Thymus (tissue), 11 donors: Measurements from ENCODE around the gene SHROOM3. TPM values are rescaled to one million over a fixed set of nuclear protein-coding genes. Genes with fewer than 3 reads are reported as not detected.

Experiments used
- DNase-seq, 9 donors: peaks; one replicate each; pipeline ENCODE4 v3.0.0-alpha.2; 2013; ENCODE audit warnings: low spot score in 9 of 9, low read depth in 6 of 9, missing footprints in 1 of 9
- H3K27ac ChIP-seq, 2 donors: one replicate each; pipeline ENCODE4 v1.5.1; 2013; ENCODE audit warnings: control low read depth in 1 of 2, low read depth in 1 of 2, low read length in 1 of 2, mild to moderate bottlenecking in 1 of 2, moderate library complexity in 1 of 2
- H3K27me3 ChIP-seq, 2 donors: one replicate each; pipeline ENCODE4 v1.5.1; 2013; ENCODE audit warnings: low read length in 1 of 2; ENCODE audit not compliant: control insufficient read depth in 2 of 2, insufficient read depth in 1 of 2
- H3K36me3 ChIP-seq, 2 donors: one replicate each; pipeline ENCODE4 v1.5.1; 2013; ENCODE audit warnings: low read length in 1 of 2, mild to moderate bottlenecking in 1 of 2, moderate library complexity in 1 of 2; ENCODE audit not compliant: control insufficient read depth in 2 of 2, insufficient read depth in 2 of 2
- H3K4me1 ChIP-seq, 2 donors: one replicate each; pipeline ENCODE4 v1.5.1; 2013; ENCODE audit warnings: low read length in 2 of 2; ENCODE audit not compliant: control insufficient read depth in 2 of 2, insufficient read depth in 2 of 2
- H3K4me3 ChIP-seq, 2 donors: one replicate each; pipeline ENCODE4 v1.5.1; 2013; ENCODE audit warnings: low read length in 2 of 2, control low read depth in 1 of 2, mild to moderate bottlenecking in 1 of 2
- H3K9me3 ChIP-seq, 2 donors: one replicate each; pipeline ENCODE4 v1.5.1; 2013; ENCODE audit warnings: low read length in 1 of 2, mild to moderate bottlenecking in 1 of 2; ENCODE audit not compliant: control insufficient read depth in 2 of 2, insufficient read depth in 1 of 2
- WGBS: extraction: QIAGEN DNeasy Blood & Tissue Kit; methylation state at CpG from one replicate; pipeline ENCODE4 v1.1.7; 2013; 5-methylcytosine and 5-hydroxymethylcytosine counted together
- polyA plus RNA-seq: library from polyadenylated mRNA; stranded (reverse); fragments of 200-250 nt; gene quantifications from one replicate; pipeline ENCODE4 v1.2.3, GENCODE V29; 2013
- total RNA-seq: library from RNA; stranded (reverse); fragments of 120-200 nt; gene quantifications from one replicate; pipeline ENCODE4 v1.2.4, GENCODE V29; 2013
- donor health status: healthy.

SHROOM3 gene
- total and polyA plus RNA-seq, 2 donors, result 1.2 to 1.7 TPM

DNA sequence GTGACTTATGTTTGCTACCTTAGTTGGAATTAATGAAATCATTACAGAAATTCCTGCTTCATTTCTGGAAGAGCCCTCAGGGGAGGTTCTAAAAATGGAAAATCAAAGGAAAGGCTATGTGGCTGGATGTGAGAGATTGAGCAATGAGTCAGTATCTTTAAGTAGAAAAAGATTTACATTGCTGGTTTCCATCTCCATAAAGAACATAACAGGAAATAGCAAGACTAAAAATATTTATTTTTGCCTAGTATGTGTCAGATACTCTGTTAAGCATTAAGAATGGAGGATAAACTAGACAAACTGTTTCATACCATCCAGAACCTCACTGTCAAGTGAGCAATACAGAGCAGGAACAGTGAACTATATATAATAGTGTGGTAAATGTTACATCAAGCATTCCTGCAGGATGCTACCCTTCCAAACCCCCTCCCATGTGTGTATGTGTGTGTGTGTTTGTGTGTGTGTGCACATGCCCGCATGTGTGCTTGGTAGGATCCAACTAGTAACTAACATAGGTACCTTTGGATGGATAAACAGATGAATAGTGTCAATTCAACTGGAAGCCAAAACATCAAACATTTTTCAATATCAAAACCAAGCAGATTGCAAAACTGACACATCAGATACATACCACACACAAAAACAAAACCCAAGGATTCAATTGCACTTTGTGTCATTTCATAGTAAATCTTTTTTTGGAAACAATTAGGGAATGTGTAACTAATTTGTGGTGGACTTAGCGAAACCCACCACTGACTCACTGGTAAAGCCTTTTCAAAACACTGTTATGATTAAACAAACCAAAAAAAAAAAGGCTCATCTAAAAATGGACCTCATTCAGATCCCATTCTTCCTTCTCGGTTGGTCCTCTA is 223.4 kb downstream of the SHROOM3 start:
- Histone ChIP-seq H3K27ac (no peak overlapping the region), H3K27me3 (no peaks in the 10 kb centered on the region), H3K36me3 (no peaks in the 10 kb centered on the region), H3K9me3 (no peaks in the 10 kb centered on the region), H3K4me3 (no peak overlapping the region), H3K4me1 (no peaks in the 10 kb centered on the region)
- no peak for DNase-seq
- 97% methylated on average over 3 of the region's 3 CpGs for WGBS

DNA sequence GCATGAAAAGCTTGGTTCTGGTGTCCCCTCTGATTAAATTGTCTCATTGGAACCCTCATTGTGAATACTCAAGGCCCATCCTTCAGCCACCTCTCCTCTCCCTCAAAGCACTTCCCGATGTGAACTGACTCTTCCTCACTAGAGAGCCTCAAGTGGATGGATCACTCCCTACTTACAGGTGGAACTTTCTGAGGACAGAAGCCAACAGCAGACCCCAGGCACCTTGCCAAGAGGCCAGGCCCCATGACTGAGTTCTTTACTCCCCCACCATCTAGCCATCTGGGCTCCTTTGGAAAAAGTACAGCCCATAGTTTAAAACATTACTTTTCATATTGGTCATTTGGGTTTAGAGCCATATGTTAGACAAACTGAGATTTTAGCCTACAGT is 224.1 kb downstream of the SHROOM3 start:
- no peak overlapping the region for H3K4me3 ChIP-seq
- no peaks in the 10 kb centered on the region for H3K9me3 ChIP-seq
- no peaks in the 10 kb centered on the region for H3K36me3 ChIP-seq
- H3K27me3 ChIP-seq, result no peaks in the 10 kb centered on the region
- H3K4me1 ChIP-seq, result no peaks in the 10 kb centered on the region
- WGBS, result 100% methylated on average over 1 of the region's 1 CpG
- H3K27ac ChIP-seq, result no peak overlapping the region
- DNase-seq, result no peak

DNA sequence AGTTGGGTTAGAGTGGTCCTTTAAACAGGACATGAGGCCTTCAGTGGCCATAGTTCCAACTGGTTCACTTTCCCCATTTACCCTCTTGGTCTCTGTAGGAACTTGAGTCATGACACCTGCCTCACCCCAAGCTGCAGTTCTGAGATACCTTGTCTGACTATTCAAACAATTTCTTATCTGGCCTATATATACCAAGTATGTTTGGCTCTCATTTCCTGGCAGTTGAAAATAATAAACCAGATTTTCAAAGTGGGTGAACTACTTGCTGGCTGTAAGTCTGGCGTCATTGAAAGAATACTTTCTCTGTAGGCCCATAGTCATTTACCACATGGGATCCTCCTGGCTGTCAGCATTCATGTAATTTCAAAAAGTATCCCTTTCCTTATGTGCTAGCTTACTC is 228.8 kb downstream of the SHROOM3 start:
- Histone ChIP-seq H3K4me1 (no peaks in the 10 kb centered on the region), H3K27ac (no peak overlapping the region), H3K9me3 (no peaks in the 10 kb centered on the region), H3K36me3 (no peaks in the 10 kb centered on the region), H3K27me3 (no peaks in the 10 kb centered on the region), H3K4me3 (no peak overlapping the region)
- 95% methylated on average over 1 of the region's 1 CpG for WGBS
- DNase-seq, result no peak

DNA sequence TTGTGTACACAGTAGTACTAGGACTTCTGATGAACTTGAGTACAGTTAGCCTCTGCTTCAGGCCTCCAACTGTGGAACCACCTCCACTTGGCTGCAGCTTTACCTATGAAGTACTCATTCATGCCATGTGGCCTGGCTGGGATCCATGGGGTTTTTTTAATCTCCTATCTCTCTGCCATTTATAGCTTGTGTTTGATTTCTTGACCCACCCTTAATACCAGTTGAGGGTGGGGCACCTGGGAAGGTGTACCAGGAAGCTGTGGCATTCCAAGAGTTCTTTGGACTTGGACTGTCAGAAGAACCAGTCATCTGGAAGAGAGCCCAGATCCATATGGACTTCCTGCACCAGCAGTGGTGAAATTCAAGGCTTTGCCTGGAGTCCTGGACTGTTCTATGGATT is 230.1 kb downstream of the SHROOM3 start:
- no peaks in the 10 kb centered on the region for H3K27me3 ChIP-seq
- H3K9me3 ChIP-seq, result no peaks in the 10 kb centered on the region
- DNase-seq, result no peak
- no peaks in the 10 kb centered on the region for H3K4me1 ChIP-seq
- no peak overlapping the region for H3K27ac ChIP-seq
- H3K36me3 ChIP-seq, result no peaks in the 10 kb centered on the region
- H3K4me3 ChIP-seq, result no peak overlapping the region

DNA sequence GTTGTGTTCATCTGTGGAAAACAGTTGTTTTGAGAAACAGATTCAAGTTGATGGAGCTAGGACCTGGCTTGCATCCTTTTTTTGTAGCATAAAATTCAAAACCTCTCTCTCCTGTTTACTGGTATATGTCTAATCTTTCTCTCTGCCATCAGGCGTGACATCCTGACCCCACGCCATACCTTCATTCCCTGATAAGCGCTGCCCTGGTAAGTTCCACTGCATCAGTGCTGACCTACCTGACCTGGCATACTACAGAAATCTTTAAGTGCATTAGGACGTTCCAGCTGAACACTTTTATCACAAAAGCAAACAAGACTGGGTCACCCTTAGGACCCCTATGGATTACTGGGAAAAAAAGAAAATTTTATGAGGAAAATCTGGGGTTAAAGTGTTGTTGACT is 230.7 kb downstream of the SHROOM3 start:
- no peak overlapping the region for H3K27ac ChIP-seq
- no peak for DNase-seq
- no peaks in the 10 kb centered on the region for H3K27me3 ChIP-seq
- 97% methylated on average over 4 of the region's 4 CpGs for WGBS
- no peaks in the 10 kb centered on the region for H3K9me3 ChIP-seq
- H3K4me1 ChIP-seq, result no peaks in the 10 kb centered on the region
- no peak overlapping the region for H3K4me3 ChIP-seq
- no peaks in the 10 kb centered on the region for H3K36me3 ChIP-seq

DNA sequence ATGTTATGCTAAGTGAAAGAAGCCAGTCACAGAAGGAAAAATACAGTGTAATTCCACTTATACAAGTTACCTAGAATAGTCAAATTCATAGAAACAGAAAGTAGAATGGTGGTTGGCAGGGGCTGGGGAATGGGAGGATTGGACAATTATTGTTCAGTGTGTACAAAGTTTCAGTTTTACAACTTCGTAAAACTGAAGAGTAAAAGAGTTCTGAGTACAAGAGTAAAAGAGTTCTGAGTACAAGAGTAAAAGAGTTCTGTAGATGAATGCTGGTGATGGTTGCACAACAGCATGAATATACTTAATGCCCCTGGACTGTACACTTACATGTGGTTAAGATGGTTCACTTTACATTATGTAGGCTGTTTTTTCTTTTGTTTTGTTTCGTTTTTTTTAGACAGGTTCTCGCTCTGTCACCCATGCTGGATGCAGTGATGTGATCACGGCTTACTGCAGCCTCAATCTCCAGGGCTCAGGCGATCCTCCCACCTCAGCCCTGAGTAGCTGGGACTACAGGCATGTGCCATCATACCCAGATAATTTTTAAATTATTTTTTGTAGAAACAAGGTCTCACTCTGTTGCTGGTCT is 232.0 kb downstream of the SHROOM3 start:
- Histone ChIP-seq H3K4me1 (no peaks in the 10 kb centered on the region), H3K4me3 (no peak overlapping the region), H3K9me3 (no peaks in the 10 kb centered on the region), H3K36me3 (no peaks in the 10 kb centered on the region), H3K27ac (no peak overlapping the region), H3K27me3 (no peaks in the 10 kb centered on the region)
- DNase-seq, result no peak
- 93% methylated on average over 5 of the region's 5 CpGs for WGBS

DNA sequence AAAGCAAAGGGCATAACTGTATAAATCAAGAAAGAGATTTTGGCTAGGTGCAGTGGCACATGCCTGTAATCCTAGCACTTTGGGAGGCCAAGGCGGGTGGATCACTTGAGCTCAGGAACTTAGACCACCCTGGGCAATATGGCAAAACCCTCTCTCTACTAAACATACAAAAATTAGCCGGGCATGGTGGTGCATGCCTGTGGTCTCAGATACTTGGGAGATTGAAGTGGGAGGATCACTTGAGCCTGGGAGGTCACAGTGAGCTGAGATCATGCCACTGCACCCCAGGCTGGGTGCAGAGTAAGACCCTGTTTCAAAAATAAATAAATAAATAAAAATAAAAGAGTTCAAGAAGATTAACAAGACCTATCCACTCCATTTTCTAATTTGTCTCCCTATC is 235.6 kb downstream of the SHROOM3 start:
- no peak for DNase-seq
- 97% methylated on average over 2 of the region's 2 CpGs for WGBS

DNA sequence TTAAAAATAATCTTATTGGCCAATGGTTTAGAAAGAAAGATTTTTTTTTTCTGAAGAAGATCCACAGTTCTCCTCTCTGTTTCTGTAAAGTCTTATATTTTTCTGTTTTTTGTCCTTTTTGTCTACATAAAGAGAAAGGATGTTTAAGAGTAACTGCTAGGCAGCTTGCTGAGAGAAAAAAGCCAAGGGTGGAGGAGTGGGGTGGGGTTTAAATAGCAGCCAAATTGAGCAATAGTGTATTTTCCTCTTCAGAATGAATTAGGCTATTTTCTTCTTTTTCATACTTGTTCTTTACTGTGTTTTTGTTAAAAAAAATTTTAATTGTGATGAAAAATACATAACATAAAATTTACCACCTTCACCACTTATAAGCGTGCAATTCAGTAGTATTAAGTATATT is 238.3 kb downstream of the SHROOM3 start:
- Histone ChIP-seq H3K27me3 (no peaks in the 10 kb centered on the region), H3K4me3 (no peak overlapping the region), H3K9me3 (no peaks in the 10 kb centered on the region), H3K36me3 (no peaks in the 10 kb centered on the region), H3K27ac (no peak overlapping the region), H3K4me1 (no peaks in the 10 kb centered on the region)
- WGBS, result 97% methylated on average over 1 of the region's 1 CpG
- no peak for DNase-seq

More for the DNA sequence above, 235.6 kb downstream of the SHROOM3 start:
- H3K4me3 ChIP-seq, result no peak overlapping the region
- no peaks in the 10 kb centered on the region for H3K36me3 ChIP-seq
- H3K27me3 ChIP-seq, result no peaks in the 10 kb centered on the region
- no peaks in the 10 kb centered on the region for H3K9me3 ChIP-seq
- no peak overlapping the region for H3K27ac ChIP-seq
- H3K4me1 ChIP-seq, result no peaks in the 10 kb centered on the region

DNA sequence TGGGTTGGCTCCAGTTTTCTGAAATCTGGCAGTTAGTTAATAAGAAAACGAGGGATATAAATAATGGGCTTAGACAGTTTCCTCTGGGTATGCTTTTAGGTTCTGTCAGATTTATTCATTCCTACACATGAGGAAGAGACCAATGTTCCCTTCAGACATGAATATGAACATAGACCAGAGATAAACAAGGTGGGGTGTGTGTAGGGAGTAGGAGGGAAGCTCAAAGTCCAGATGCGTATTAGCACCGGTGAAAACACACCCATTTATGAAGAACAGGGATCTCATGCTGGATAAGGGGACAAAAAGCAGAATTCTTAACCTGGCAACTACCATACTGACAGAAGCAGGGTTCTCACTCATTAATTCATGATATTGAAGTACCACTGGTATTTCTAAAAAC is 240.0 kb downstream of the SHROOM3 start:
- Histone ChIP-seq H3K27ac (no peak overlapping the region), H3K4me1 (no peaks in the 10 kb centered on the region), H3K27me3 (no peaks in the 10 kb centered on the region), H3K36me3 (no peaks in the 10 kb centered on the region), H3K4me3 (no peak overlapping the region), H3K9me3 (no peaks in the 10 kb centered on the region)
- 98% methylated on average over 3 of the region's 3 CpGs for WGBS
- no peak for DNase-seq
